GM19395 (cell line): ENCODE data around the gene JRKL.
"Not testable (repeated sequence)": the region's sequence is repeated elsewhere in the genome, so short reads cannot be mapped to it uniquely, and the experiment has no call there.

Experiments used
- ATAC-seq: cut with Tn5 transposase; IDR thresholded peaks from one replicate; pipeline ENCODE4 v1.9.1; 2021; ENCODE audit warnings: mild to moderate bottlenecking, moderate library complexity; ENCODE audit not compliant: unreplicated experiment

The JRKL gene

DNA sequence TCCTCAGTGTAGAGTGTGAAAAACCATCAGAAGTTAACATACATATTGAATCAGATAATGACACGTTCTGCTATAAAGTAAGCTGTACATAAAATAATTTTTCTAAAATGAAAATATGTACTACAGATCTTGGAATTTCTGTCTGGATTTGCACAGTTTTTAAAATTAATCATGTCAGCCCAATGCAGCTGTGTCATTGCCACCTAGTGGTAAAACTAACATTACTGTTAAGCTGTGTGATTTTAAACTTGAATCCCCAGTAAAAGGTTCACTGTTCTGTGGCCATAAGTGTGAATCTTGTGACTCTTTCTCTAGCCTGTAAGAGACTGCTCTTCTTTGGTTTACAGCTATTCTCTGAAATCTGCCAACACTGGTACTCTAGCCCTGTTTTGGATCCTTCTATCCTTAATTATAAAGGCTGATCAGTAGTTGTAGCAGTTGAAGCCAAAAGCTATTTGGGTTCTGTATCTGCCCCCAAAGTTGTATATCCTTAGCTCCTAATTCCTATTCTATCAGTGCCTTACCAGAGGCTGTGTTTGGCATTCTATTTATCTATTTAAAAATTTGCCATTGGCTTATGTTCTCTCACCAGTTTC, 4.0 kb downstream of the JRKL start:
- ATAC-seq = no peak

- ATAC-seq = no peak
Observed at GRCh38 chr11:96394773-96395172, 5.0 kb downstream of the JRKL start.

DNA sequence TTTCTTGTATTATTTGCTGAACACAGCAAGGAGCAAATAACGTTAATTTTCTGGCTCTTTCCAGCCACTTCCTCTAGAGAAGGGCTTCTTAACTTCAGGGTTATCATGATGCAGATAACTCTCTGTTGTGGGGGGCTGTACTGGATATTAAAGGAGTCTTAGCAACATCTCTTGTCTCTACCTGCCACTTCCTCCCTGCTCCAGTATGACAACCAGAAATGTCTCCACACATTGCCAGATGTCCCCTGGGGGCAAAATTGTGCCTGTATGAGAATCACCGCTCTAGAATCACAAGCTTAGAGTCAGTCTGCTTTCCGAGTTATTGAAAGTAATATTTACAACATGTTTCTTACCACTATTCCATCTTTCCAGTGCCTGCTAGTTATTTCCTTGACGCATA, 6.8 kb downstream of the JRKL start:
- no peak for ATAC-seq

GRCh38 chr11:96397863-96398262, 8.1 kb downstream of the JRKL start:
- ATAC-seq = no peak

- no peak for ATAC-seq
Observed at GRCh38 chr11:96400697-96401096, 10.9 kb downstream of the JRKL start.

DNA sequence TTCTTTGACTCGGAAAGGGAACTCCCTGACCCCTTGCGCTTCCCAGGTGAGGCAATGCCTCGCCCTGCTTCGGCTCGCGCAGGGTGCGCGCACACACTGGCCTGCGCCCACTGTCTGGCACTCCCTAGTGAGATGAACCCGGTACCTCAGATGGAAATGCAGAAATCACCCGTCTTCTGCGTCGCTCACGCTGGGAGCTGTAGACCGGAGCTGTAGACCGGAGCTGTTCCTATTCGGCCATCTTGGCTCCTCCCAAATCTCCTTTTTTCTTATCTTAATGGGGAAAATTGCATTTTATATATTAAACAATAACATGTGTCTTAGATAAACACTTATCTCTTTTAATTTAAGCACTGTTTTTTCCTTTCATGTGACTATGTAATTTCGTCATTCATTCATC, 21.6 kb downstream of the JRKL start:
- not testable (repeated sequence) for ATAC-seq

GRCh38 chr11:96412761-96413381, 23.1 kb downstream of the JRKL start:
- no peak for ATAC-seq

DNA sequence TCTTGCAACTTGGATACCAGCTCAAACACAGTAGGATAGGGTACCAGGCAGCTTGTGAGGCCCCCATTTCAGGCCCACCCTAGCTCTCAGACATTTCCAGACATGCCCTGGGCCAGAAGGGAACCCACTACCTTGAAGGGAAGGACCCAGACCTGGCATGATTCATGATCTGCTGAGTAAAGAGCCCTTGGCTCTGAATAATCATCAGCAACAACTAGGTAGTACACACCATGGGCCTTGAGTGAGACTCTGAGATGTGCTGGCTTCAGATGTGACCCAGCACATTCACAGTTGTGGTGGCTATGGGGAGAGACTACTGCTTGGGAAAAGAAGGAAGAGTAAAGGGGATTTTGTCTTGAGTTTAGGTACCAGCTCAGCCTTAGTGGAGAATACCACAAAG, 23.6 kb downstream of the JRKL start:
- no peak for ATAC-seq

DNA sequence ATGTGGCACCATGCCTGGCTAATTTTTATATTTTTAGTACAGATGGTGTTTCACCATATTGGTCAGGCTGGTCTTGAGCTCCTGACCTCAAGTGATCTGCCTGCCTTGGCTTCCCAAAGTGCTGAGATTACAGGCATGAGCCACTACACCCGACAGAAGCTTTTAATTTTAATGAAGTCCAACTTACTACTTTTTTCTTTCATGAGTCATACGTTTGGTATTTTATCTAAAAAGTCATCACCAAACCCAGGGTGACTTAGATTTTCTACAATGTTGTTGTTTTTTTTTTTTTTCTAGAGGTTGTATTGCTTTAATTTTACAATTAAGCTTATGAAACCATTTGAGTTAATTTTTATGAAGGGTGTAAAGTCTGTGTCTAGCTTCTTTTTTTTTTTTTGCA, 34.9 kb downstream of the JRKL start:
- ATAC-seq = no peak

DNA sequence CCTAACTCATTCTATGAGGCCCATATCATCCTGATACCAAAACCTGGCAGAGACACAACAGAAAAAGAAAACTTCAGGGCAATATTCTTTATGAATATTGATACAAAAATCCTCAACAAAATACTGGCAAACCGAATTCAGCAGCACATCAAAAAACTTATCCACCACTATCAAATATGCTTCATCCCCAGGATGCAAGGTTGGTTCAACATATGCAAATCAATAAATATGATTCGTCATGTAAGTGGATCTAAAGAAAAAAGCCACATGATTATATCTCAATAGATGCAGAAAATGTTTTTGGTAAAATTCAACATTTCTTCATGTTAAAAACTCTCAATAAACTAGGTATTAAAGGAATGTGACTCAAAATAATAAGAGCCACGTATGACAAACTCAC, 40.9 kb downstream of the JRKL start:
- no peak for ATAC-seq

DNA sequence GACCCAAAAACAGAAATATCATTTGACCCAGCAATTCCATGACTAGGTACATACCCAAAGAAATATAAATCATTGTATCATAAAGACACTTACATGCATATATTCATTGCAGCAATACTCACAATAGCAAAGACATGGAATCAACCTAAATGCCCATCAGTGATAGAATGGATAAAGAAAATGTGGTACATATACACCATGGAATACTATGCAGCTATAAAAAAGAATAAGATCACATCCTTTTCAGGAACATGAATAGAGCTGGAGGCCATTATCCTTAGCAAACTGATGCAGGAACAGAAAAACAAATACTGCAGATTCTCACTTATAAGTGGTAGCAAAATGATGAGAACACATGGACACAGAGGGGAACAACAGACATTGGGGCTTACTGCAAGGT, 42.8 kb downstream of the JRKL start:
- ATAC-seq = not testable (repeated sequence)
